Embryonic facial prominence (tissue), 1 donor: ENCODE results near the gene WT1.
"Not testable (repeated sequence)": the region's sequence is repeated elsewhere in the genome, so short reads cannot be mapped to it uniquely, and the experiment has no call there.

Experiments used
- DNase-seq: peaks from one replicate; pipeline ENCODE4 v3.0.0-alpha.2; 2016; ENCODE audit errors: extremely low spot score

Gene WT1

GRCh38 chr11:32435511-32435941 lies at the start of gene WT1:
Gene WT1 (minus strand): TSS chr11:32435539.
- no peak for DNase-seq

GRCh38 chr11:32479291-32479690 lies 44.0 kb upstream of the WT1 start:
- DNase-seq = no peak

DNA sequence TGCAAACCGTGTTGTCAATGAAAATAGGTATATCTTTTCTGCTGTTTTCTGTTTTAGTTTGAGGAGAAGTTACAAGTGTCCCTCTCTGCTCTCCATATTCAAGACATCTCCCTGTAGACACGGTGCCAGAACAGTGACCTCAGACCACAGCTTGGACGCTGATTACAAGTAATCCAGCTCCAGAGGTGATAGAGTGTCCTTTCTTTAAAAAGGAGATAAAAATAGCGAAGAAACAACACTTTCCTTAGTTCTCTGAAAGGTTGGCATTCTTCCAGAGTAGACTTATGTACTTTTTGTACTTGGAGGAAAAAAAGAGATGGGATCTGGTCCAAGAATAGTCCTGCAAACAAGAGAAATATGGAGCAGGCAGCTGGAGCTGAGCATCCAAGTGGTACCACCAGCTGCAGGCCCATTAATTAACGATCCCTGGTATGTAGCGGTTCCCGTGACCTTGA lies 43.0 kb upstream of the WT1 start:
- DNase-seq = no peak

GRCh38 chr11:32473282-32473909 lies 38.1 kb upstream of the WT1 start:
- DNase-seq = no peak

- DNase-seq = no peak
These were observed 36.9 kb upstream of the WT1 start for GRCh38 chr11:32472226-32472625.

GRCh38 chr11:32471544-32471943 lies 36.2 kb upstream of the WT1 start:
- DNase-seq = not testable (repeated sequence)

DNA sequence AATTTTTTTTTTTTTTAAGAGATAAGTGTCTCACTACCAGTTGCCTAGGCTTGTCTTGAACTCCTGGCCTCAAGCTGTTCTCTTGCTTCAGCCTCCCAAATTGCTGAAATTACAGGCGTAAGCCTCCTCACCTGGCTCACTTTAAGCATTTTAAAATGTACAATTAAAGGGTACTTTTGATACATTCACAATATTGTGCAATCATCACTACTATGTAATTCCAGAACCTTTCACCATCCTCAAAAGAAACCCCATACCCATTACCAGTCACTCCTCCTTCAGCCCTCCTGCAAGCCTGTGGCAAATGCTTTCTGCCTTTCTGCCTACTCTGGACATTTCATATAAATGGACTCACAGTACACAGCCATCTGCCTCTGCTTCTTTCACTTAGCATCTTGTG lies 34.5 kb upstream of the WT1 start:
- no peak for DNase-seq

GRCh38 chr11:32466279-32466915 lies 31.1 kb upstream of the WT1 start:
- no peak for DNase-seq

GRCh38 chr11:32464078-32464477 lies 28.7 kb upstream of the WT1 start:
- DNase-seq = no peak

DNA sequence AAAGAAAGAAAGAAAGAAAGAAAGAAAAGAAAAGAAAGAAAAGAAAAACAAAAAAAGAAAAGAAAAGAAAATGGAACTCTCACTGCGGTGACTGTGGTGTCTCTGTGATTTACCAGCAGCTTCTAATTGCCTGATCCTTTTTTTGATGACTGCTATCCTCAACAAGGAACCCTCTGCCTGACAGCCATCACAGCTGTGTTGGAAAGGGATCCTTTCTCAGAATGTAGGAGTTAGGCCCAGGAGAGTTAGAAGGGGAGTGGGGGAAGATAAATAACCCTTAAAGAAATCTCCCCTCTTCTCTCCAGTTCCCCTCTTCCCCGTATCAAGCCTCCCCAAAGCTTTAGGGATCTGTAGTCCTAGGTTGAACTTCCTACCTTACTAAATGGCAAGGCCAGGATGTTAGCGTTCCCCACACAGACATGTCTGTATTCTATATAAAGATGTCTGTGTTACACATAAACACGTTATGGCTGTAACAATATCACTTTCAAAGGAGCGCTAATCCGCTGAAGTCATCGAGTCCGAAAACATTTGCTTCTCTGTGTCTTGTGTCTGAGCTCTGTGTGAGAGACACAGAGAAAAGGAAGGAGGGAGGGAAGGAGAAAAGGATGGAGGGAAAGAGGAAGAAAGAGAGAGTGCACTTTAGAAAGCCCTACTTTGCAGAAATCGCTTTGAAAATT lies 26.8 kb upstream of the WT1 start:
- no peak for DNase-seq

DNA sequence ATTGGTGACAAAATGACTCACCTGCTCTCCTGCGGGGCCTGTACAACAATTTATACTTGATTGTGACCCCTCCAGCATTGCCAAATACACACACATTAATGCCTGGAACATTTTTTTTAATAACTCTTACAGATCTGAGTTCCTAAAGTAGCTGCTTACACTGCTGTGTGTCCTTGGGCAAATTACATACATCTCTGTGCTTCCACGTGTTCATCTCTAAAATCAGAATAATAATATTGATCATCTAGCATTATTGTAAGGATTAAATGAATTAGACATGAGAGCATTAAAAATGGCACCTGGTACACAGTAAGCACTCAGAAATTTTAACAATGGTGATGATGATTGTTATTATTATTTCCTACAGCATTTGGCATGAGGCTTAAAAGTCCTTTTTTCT lies 21.5 kb upstream of the WT1 start:
- DNase-seq = no peak

DNA sequence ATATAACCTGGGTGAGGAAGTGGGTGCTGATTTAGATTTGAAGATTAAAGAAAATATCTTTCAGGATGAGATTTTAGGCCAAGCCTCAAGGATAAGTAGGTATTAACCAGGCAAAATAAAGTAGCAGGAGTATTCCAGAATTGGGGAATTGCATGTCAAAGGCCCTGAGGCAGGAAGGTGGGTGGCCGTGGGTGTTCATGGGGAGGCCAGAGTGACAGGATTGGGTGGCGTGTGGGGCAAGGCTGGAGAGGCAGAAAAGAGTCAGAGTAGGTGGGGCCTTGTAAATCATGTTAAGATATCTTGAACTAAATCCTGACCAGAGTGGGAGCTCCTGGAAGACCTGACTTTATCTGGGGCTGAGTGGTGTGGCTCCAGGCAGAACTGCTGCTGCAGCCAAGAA lies 19.7 kb upstream of the WT1 start:
- no peak for DNase-seq

- no peak for DNase-seq
These were observed 16.5 kb upstream of the WT1 start for GRCh38 chr11:32451808-32452207.

- DNase-seq = no peak
These were observed 15.0 kb upstream of the WT1 start for GRCh38 chr11:32450372-32450771.

GRCh38 chr11:32448232-32448631 lies 12.9 kb upstream of the WT1 start:
- DNase-seq = no peak

GRCh38 chr11:32447252-32447651 lies 11.9 kb upstream of the WT1 start:
- DNase-seq = no peak

GRCh38 chr11:32446227-32446626 lies 10.9 kb upstream of the WT1 start:
- no peak for DNase-seq

DNA sequence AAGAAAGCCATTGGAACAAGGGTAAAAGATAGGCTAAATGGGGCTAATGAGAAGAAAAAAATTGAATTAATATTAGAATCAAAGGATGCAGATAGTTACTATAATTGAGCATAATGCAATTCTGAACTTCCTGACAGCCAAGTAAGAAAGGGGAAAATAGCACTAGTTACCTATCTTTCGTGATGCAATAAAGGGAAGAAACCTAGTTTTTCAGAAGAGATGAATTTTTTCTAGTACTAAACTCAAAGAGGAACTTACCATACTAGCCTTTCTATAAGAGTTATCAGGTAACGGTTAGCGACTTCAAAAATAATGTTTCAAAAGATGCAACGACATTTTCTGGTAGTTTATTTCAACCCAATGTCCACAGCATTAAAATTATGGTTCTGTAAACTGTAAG lies 8.8 kb upstream of the WT1 start:
- DNase-seq = no peak

DNA sequence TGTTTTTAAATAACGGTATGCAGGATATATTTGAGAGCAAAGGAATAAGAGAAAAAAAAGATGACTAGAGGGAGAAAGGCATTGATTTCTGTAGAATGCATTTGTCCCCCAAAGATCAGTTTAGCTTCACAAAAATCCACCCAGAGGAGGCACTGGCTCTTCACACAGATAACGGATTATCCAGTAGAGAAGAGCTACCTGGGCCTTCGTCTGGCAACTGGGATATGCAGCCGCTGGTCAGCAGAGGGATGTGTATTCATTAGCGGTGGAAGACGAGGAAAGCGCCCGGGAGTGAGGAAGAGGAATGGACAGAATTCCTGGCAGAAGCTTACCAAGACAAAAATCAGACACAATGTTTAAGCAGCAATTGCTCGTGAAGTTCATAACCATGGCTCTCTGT lies 5.6 kb upstream of the WT1 start:
- DNase-seq = no peak

DNA sequence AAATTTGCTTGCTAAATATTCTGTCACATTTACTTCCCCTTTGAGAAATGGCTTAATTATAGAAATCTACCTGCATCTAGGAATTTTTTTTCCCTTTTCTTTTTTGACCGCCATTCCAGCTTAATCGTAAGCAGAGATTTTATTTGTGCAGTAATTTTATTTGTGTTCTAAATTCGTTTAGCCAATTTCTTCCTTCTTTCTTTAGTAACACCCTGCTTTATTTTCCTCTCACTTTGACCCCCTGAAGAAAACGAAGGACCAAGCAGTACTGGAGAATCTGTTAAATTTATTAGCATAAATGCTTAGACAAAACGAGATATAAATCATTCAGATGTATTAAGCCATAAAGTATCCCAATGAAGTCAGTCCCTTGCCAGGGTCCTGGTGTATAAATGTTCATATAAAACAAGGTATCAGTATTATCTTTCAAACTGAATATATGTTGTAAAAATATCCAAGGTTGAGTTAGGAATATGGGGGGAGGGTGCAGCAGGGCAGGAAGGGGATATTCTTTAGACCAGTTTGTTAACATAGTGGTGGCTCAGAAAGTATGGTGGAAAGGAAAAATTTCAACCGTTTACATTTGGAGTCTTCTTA lies 5.1 kb upstream of the WT1 start:
- DNase-seq = no peak

DNA sequence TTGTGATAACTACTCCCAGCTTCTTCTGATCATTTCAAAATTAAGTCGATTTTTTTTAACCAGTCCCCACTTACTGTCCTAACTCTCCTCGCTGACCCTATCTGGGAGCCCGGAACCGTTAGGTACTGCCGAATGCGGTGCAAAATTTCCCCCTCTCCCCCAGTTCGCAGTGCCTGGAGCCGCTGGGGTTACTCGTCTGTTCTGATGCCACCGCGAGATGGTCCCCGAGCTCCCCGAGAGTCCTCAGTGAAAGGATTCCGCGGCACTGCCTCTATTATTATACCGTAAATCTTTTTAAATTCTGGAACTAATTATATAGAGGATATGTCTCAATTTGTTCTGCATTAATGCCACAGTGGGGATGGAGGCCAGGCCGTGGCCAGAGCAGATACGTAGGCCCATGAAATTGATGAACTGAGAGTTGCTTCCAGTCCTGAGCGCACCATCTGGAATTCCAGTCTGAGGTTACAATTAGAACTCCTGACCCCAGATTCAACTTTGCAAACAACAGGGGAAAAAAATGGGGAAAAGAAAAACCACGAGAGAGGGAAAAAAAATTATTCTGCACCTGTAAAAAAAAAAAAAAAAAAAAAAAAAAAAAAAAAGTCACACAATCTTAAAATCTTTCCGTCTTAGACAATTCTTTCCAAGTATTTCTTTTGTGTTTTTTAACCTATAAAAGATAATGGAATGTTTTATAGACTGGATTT lies 4.3 kb upstream of the WT1 start:
- no peak for DNase-seq

GRCh38 chr11:32438866-32439489 lies 3.6 kb upstream of the WT1 start:
- DNase-seq = no peak
